Gastroesophageal sphincter (tissue), 3 donors: ENCODE measurements around the gene DOK6.

ENCODE experiments used
- POLR2A ChIP-seq, 2 donors: fragments of 450-650 bp; IDR thresholded peaks; one replicate each; pipeline ENCODE4 v1.6.1; 2017; ENCODE audit warnings: antibody characterized with exemption in 2 of 2, mild to moderate bottlenecking in 2 of 2, moderate library complexity in 1 of 2
- POLR2AphosphoS5 ChIP-seq: sonication (generic); formaldehyde crosslinking; IDR thresholded peaks from one replicate; pipeline ENCODE4 v1.6.1; 2017; ENCODE audit warnings: antibody characterized with exemption
- TF ChIP-seq, protein P1 (sequence below), 4 experiments: fragments of 200-600 bp in 2 of 4; fragments of 450-650 bp in 2 of 4; sonication (generic) in 1 of 4; IDR thresholded peaks; one replicate each; pipeline ENCODE4 v1.5.1; 2017 to 2019; ENCODE audit warnings: antibody characterized with exemption in 4 of 4, mild to moderate bottlenecking in 2 of 4, moderate library complexity in 2 of 4

DNA sequence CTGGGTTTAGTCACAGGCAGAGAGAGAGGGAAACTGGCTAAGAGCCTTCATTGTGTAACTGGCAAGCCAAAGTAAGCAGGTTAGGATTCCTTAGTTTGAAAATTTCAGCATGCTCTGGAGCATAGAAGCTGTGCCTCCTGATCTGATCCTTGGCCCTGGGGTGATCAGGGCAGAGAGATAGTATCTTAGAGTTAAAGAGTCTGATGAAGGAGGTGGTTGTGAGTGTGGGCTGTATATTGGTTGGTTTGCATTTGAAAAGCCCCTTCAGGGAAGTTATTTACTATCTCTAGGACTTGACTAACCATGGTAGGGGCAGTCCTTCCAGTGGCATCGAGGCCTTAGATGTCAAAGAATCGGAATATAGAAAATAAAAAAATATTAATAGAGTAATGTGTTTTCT lies 316.9 kb downstream of the DOK6 start:
- TF ChIP-seq POLR2AphosphoS5 = no peak
- TF ChIP-seq, protein P1, sequence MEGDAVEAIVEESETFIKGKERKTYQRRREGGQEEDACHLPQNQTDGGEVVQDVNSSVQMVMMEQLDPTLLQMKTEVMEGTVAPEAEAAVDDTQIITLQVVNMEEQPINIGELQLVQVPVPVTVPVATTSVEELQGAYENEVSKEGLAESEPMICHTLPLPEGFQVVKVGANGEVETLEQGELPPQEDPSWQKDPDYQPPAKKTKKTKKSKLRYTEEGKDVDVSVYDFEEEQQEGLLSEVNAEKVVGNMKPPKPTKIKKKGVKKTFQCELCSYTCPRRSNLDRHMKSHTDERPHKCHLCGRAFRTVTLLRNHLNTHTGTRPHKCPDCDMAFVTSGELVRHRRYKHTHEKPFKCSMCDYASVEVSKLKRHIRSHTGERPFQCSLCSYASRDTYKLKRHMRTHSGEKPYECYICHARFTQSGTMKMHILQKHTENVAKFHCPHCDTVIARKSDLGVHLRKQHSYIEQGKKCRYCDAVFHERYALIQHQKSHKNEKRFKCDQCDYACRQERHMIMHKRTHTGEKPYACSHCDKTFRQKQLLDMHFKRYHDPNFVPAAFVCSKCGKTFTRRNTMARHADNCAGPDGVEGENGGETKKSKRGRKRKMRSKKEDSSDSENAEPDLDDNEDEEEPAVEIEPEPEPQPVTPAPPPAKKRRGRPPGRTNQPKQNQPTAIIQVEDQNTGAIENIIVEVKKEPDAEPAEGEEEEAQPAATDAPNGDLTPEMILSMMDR (IDR thresholded peaks at IDR 0.05) = no peak
- no peak for TF ChIP-seq POLR2A (IDR thresholded peaks at IDR 0.05)
